Neural cell (in vitro differentiated cells): ENCODE data around the gene AMER1.

Experiments
- CTCF ChIP-seq: fragments of 450-650 bp; IDR thresholded peaks from 2 replicates; pipeline ENCODE4 v1.5.1; 2014; ENCODE audit warnings: antibody characterized with exemption, mild to moderate bottlenecking, moderate library complexity; ENCODE audit not compliant: poor library complexity, severe bottlenecking
- EP300 ChIP-seq: fragments of 450-650 bp; conservative IDR thresholded peaks from 2 replicates; pipeline ENCODE4 v1.6.1; 2014; ENCODE audit warnings: antibody characterized with exemption, mild to moderate bottlenecking, moderate library complexity; ENCODE audit not compliant: poor library complexity, severe bottlenecking
- EZH2 ChIP-seq: fragments of 200-600, 300-800 bp; shearing (Covaris generic), sonication (generic); IDR thresholded peaks from 2 replicates; pipeline ENCODE4 v1.6.1; 2014; ENCODE audit warnings: antibody characterized with exemption, low read length, borderline replicate concordance, mild to moderate bottlenecking; ENCODE audit not compliant: insufficient read depth, poor library complexity, severe bottlenecking
- MXI1 ChIP-seq: fragments of 450-650 bp; conservative IDR thresholded peaks from 2 replicates; pipeline ENCODE4 v1.6.1; 2014; ENCODE audit warnings: antibody characterized with exemption, mild to moderate bottlenecking; ENCODE audit not compliant: poor library complexity, severe bottlenecking
- POLR2AphosphoS5 ChIP-seq: IDR thresholded peaks from 2 replicates; pipeline ENCODE4 v1.6.1; 2012
- RAD21 ChIP-seq: fragments of 450-650 bp; conservative IDR thresholded peaks from 2 replicates; pipeline ENCODE4 v1.6.1; 2014; ENCODE audit warnings: antibody characterized with exemption, mild to moderate bottlenecking, moderate library complexity

- TF ChIP-seq CTCF (no peak), POLR2AphosphoS5 (no peak), RAD21 (no peak), EP300 (no peak), EZH2 (no peak), MXI1 (no peak)
Measured at GRCh38 chrX:64186974-64187761, 18.3 kb downstream of the AMER1 start.
